Measurements from ENCODE around the gene RHBDF2.

RHBDF2 gene

DNA sequence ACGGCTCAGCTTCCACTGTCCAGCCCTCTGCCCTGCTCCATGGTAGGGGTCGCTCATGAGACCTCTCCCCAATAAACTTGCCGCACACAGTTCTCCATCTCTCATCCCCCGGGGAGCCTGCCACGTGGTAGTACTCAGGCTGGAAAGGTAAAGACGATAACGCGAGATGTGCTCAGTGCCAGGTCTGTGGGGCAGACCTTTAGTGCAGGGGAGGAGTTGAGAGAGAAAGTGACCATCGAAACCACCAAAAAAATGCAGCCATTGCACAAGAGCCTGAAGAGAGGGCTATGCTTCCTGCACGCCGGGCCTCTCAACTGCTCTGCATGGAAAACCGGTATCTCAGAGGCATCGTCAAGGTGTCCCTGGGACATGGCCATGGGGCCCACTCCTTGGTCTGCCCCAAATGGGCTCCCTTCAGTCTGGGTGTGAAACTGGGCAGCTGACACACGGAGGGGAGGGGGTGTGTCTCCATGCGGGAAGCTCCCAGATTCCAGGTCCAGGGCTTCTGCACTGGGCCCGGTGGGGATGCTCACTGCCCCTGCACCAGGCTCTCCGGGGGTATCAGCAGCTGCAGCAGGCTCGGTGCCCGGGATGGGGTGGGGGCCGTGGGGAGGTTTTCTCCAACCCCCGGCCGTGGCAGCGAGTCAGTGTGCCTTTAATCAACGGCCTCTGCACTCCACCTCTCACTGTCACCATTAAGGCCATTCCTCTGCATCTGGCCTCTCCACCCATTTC lies 38.5 kb downstream of the RHBDF2 start:
- H3K27ac ChIP-seq (ENCODE audit: insufficient read depth in 1 of 2, low read depth in 1 of 2, low read length in 2 of 2, poor library complexity in 1 of 2, severe bottlenecking in 2 of 2) = no peak overlapping the region
- H3K27me3 ChIP-seq (replicated peaks in 2 of 5; ENCODE audit: control insufficient read depth in 4 of 5, insufficient read depth in 5 of 5, low read length in 4 of 5) = no peaks in the 10 kb centered on the region
- CTCF ChIA-PET = interaction anchor here (0.8 to 35.3 kb wide), 7 partner anchors 12 to 161 kb away, joined by 3 to 787 read pairs (median 4); partner anchors contain the start of gene RHBDF2
- no peaks in the 10 kb centered on the region for H3K9me3 ChIP-seq (ENCODE audit: control extremely low read depth in 1 of 5, control insufficient read depth in 4 of 5, insufficient read depth in 2 of 5, low read depth in 1 of 5, low read length in 4 of 5)
- peaks cover 0 to 4% (median 1%) of the 10 kb centered on the region in 4 experiments for H3K4me1 ChIP-seq (ENCODE audit: control extremely low read depth in 1 of 4, control insufficient read depth in 4 of 4, insufficient read depth in 4 of 4, low read length in 3 of 4)
- DNase-seq = no peak
- POLR2A ChIA-PET = interaction anchor here (0.6 kb wide), 2 partner anchors 114 to 139 kb away, joined by 4 read pairs; no protein-coding TSS in a partner anchor
- no peaks in the 10 kb centered on the region for H3K36me3 ChIP-seq (ENCODE audit: control insufficient read depth in 4 of 4, insufficient read depth in 4 of 4, low read length in 3 of 4)
- WGBS (ENCODE audit: insufficient coverage) = 96% methylated on average over 17 of the region's 24 CpGs
- no peak overlapping the region for H3K4me3 ChIP-seq (ENCODE audit: control insufficient read depth in 1 of 7, extremely low read depth in 1 of 7, insufficient read depth in 4 of 7, low read depth in 2 of 7, low read length in 6 of 7)

DNA sequence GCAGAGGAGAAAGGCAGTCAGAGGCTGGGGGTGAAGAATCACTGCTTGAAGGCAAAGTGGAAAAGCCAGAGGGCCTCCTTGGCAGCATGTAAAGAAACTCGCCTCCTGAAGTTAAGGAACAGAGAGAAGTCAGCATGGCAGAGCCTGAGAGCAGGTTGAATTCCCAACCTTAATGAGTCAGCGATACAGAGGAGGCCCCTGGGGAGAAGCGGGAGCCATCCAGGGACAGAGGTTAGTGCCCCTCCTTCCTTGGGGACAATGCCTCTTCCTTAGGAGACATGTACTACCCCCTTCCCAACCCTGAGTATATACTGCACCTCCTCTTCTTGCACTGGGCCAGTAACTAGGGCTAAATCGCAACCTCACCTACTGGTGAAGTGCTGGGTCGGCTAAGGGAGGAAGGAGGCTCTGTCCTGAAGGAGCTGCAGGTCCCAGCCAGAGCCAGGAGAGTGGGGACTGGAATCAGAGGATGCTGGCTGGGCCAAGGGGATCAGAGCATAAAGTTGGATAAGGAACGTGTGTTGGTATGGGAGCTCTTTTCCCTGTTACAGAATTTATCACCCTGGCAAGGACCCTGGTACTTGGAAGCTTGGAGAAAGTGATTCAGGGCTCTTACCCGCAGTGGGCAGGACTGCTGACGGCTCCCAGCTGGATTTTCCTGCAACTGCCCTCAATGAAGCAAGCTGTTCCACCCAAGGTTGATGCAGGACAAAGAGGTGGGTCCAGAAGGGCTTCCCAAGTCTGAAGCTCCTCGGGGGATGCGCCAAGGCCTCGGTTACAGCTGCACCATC lies 39.3 kb downstream of the RHBDF2 start:
- H3K9me3 ChIP-seq (ENCODE audit: control extremely low read depth in 1 of 5, control insufficient read depth in 4 of 5, insufficient read depth in 2 of 5, low read depth in 1 of 5, low read length in 4 of 5) = no peaks in the 10 kb centered on the region
- no peak overlapping the region for H3K27ac ChIP-seq (ENCODE audit: insufficient read depth in 1 of 2, low read depth in 1 of 2, low read length in 2 of 2, poor library complexity in 1 of 2, severe bottlenecking in 2 of 2)
- no peaks in the 10 kb centered on the region for H3K36me3 ChIP-seq (ENCODE audit: control insufficient read depth in 4 of 4, insufficient read depth in 4 of 4, low read length in 3 of 4)
- no peak for DNase-seq
- CTCF ChIA-PET = interaction anchor here (0.8 to 35.3 kb wide), 5 partner anchors 13 to 54 kb away, joined by 3 to 787 read pairs (median 4); partner anchors contain the start of gene RHBDF2
- 98% methylated on average over 8 of the region's 11 CpGs for whole genome bisulfite sequencing (ENCODE audit: insufficient coverage)
- no peak overlapping the region for H3K4me3 ChIP-seq (ENCODE audit: control insufficient read depth in 1 of 7, extremely low read depth in 1 of 7, insufficient read depth in 4 of 7, low read depth in 2 of 7, low read length in 6 of 7)
- H3K4me1 ChIP-seq (ENCODE audit: control extremely low read depth in 1 of 4, control insufficient read depth in 4 of 4, insufficient read depth in 4 of 4, low read length in 3 of 4) = peaks cover 0 to 4% (median 1%) of the 10 kb centered on the region in 4 experiments
- POLR2A ChIA-PET = interaction anchor here (0.6 kb wide), 2 partner anchors 113 to 138 kb away, joined by 4 read pairs; no protein-coding TSS in a partner anchor
- no peaks in the 10 kb centered on the region for H3K27me3 ChIP-seq (replicated peaks in 2 of 5; ENCODE audit: control insufficient read depth in 4 of 5, insufficient read depth in 5 of 5, low read length in 4 of 5)

DNA sequence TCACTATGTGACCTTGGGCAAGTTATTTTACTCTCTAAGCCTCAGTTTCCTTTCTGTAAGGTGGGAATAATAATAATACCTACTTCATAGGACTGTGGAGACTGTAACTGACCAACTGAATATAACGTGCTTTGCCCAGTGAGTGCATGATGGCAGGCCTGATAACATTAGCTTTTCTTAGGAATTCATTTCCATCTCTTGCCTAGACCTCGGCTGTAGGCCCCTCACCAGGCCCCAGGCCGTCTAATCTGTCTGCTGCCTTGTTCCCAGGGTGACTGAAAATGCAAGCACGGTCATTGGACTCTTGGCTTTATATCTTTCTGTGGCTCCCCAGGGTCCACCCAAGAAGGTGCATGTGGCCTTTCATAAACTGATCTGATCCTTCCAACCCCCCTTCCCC lies 41.5 kb downstream of the RHBDF2 start:
- CTCF ChIA-PET = interaction anchor here (0.9 to 35.3 kb wide), 14 partner anchors 8 to 90 kb away, joined by 3 to 787 read pairs (median 9); partner anchors contain the start of genes AANAT and RHBDF2
- Histone ChIP-seq H3K27me3 (replicated peaks in 2 of 5; ENCODE audit: control insufficient read depth in 4 of 5, insufficient read depth in 5 of 5, low read length in 4 of 5) (no peaks in the 10 kb centered on the region), H3K36me3 (ENCODE audit: control insufficient read depth in 4 of 4, insufficient read depth in 4 of 4, low read length in 3 of 4) (no peaks in the 10 kb centered on the region), H3K27ac (ENCODE audit: insufficient read depth in 1 of 2, low read depth in 1 of 2, low read length in 2 of 2, poor library complexity in 1 of 2, severe bottlenecking in 2 of 2) (no peak overlapping the region), H3K4me3 (ENCODE audit: control insufficient read depth in 1 of 7, extremely low read depth in 1 of 7, insufficient read depth in 4 of 7, low read depth in 2 of 7, low read length in 6 of 7) (no peak overlapping the region), H3K9me3 (ENCODE audit: control extremely low read depth in 1 of 5, control insufficient read depth in 4 of 5, insufficient read depth in 2 of 5, low read depth in 1 of 5, low read length in 4 of 5) (no peaks in the 10 kb centered on the region), H3K4me1 (ENCODE audit: control extremely low read depth in 1 of 4, control insufficient read depth in 4 of 4, insufficient read depth in 4 of 4, low read length in 3 of 4) (no peaks in the 10 kb centered on the region)
- POLR2A ChIA-PET = no interaction called here
- no peak for DNase-seq
- 97% methylated on average over 4 of the region's 4 CpGs for WGBS (ENCODE audit: insufficient coverage)

DNA sequence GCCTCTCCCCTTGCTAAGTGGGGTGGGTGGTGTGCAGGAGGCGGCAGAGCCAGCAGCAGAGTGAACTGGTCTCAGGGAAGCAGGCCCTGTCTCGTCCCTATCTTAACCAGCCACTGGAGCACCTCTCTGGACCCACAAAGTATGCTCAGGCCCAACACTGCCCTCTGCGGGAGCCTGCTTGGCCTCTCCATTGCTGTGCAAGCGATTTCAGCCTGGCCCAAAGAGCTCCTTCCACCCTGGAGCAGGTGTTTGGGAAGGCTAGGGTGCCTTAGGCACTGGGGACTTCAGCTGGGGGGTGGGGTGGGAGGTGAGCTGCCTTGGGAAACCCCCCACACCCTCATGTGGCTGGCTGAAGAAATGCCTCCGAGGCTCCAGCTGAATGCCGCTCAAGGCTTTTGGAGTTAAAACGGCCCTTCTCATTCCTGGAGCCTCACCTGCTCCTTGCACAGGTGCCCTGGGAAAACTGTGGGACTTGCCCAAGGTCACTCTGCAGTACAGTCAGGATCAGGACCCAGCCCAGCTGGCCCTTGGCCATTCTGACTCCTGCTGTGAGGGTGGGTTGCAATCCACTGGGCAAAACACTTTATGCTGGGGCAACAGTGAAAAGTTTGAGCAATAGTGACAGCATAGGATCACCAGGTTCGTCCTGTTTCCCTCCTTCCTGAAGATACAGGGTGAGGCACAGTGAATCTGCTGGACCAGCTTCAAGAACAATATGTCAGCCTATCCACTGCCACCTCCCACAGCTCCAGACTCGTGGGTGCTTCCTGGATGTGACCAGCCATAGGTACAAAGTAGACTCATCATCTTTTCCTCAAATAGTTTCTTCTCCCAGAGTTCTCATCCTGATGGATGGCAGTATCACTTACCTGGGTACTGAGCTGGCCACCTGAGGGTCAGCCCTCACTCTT lies 42.4 kb downstream of the RHBDF2 start:
- DNase-seq = peak; percentile 46 to 66 (median 62)
- Histone ChIP-seq H3K27ac (ENCODE audit: insufficient read depth in 1 of 2, low read depth in 1 of 2, low read length in 2 of 2, poor library complexity in 1 of 2, severe bottlenecking in 2 of 2) (no peak overlapping the region), H3K9me3 (ENCODE audit: control extremely low read depth in 1 of 5, control insufficient read depth in 4 of 5, insufficient read depth in 2 of 5, low read depth in 1 of 5, low read length in 4 of 5) (no peaks in the 10 kb centered on the region), H3K4me3 (ENCODE audit: control insufficient read depth in 1 of 7, extremely low read depth in 1 of 7, insufficient read depth in 4 of 7, low read depth in 2 of 7, low read length in 6 of 7) (no peak overlapping the region), H3K4me1 (ENCODE audit: control extremely low read depth in 1 of 4, control insufficient read depth in 4 of 4, insufficient read depth in 4 of 4, low read length in 3 of 4) (no peaks in the 10 kb centered on the region), H3K27me3 (replicated peaks in 2 of 5; ENCODE audit: control insufficient read depth in 4 of 5, insufficient read depth in 5 of 5, low read length in 4 of 5) (no peaks in the 10 kb centered on the region), H3K36me3 (ENCODE audit: control insufficient read depth in 4 of 4, insufficient read depth in 4 of 4, low read length in 3 of 4) (no peaks in the 10 kb centered on the region)
- POLR2A ChIA-PET = no interaction called here
- 76% methylated on average over 7 of the region's 9 CpGs for WGBS (ENCODE audit: insufficient coverage)
- CTCF ChIA-PET = interaction anchor here (0.7 to 35.3 kb wide), 24 partner anchors 8 to 139 kb away, joined by 3 to 787 read pairs (median 4); partner anchors contain the start of genes AANAT and RHBDF2

DNA sequence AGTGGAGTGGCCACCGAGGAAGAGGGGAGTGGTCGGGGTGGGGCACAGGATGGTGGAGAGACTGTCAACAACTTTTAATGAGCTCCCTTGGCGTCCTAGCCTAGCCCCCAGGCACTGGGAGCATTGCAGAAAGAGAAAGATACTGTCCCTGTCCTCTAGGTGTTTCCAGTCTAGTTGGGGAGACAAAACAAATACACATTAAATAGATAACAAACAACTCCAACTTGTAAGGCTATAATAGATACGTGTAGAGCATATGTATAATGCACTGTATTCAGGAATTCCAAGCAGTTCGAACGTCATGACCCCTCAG lies 47.8 kb downstream of the RHBDF2 start:
- no peaks in the 10 kb centered on the region for H3K9me3 ChIP-seq (ENCODE audit: control extremely low read depth in 1 of 5, control insufficient read depth in 4 of 5, insufficient read depth in 2 of 5, low read depth in 1 of 5, low read length in 4 of 5)
- WGBS (ENCODE audit: insufficient coverage) = 56% methylated on average over 5 of the region's 6 CpGs
- no peaks in the 10 kb centered on the region for H3K36me3 ChIP-seq (ENCODE audit: control insufficient read depth in 4 of 4, insufficient read depth in 4 of 4, low read length in 3 of 4)
- CTCF ChIA-PET = interaction anchor here (0.8 to 35.3 kb wide), 11 partner anchors 14 to 88 kb away, joined by 3 to 787 read pairs (median 3); partner anchors contain the start of genes AANAT and RHBDF2
- peaks cover 0 to 18% (median 14%) of the 10 kb centered on the region in 4 experiments for H3K4me1 ChIP-seq (ENCODE audit: control extremely low read depth in 1 of 4, control insufficient read depth in 4 of 4, insufficient read depth in 4 of 4, low read length in 3 of 4)
- DNase-seq = no peak
- H3K27me3 ChIP-seq (replicated peaks in 2 of 5; ENCODE audit: control insufficient read depth in 4 of 5, insufficient read depth in 5 of 5, low read length in 4 of 5) = no peaks in the 10 kb centered on the region
- POLR2A ChIA-PET = interaction anchor here (1.0 kb wide), 1 partner anchor 11 kb away, joined by 4 read pairs; no protein-coding TSS in a partner anchor
- H3K4me3 ChIP-seq (ENCODE audit: control insufficient read depth in 1 of 7, extremely low read depth in 1 of 7, insufficient read depth in 4 of 7, low read depth in 2 of 7, low read length in 6 of 7) = peak overlapping the region in 3 of 7 experiments; percentile 23 to 91 (median 90)
- no peak overlapping the region for H3K27ac ChIP-seq (ENCODE audit: insufficient read depth in 1 of 2, low read depth in 1 of 2, low read length in 2 of 2, poor library complexity in 1 of 2, severe bottlenecking in 2 of 2)

DNA sequence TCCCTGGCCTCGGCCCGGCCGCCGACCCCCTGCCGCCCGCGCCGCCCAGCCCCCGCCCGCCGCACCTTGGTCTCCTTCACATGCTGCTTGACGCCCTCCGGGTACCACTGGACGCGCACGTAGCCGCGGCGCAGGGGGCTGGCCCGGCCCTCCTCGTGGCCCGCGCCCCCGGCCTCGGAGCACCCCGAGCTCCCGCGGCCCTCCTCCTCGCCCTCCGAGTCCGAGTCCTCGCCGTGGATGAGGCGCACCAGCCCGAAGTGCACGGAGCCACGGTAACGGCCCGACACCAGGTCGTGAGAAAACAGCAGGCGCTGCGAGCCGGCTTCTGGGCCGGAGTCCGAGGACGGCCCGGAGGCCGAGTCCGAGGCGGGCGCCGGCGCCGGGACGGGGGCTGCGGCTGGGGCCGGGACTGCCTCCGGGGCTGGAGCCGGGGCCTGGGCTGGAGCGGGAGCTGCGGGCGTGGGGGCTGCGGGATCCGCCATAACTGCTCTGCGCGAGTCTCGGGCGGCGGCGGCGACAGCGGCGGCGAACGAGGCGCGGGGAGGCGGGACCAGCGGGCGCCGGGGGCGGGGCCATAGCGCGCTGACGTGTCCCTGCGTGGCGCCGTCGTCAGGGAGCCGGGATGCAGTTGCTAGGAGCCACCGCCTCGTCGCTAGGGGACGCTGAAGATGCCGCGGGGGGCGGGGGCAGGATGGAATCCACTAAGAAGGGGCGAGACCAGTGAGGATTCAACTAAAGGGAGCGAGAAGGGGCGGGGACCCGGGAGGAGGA lies 48.4 kb downstream of the RHBDF2 start, which contains the start of gene UBE2O:
UBE2O (minus strand) TSS at position 493 of the 771 bp plus-strand sequence; CDS start at position 482, 11 bp downstream.
- peak within 1 kb of the TSS; percentile 69 to 91 (median 82) for H3K4me3 ChIP-seq (ENCODE audit: control insufficient read depth in 1 of 7, extremely low read depth in 1 of 7, insufficient read depth in 4 of 7, low read depth in 2 of 7, low read length in 6 of 7)
- peaks cover 0 to 18% (median 14%) of the 10 kb centered on the region in 4 experiments for H3K4me1 ChIP-seq (ENCODE audit: control extremely low read depth in 1 of 4, control insufficient read depth in 4 of 4, insufficient read depth in 4 of 4, low read length in 3 of 4)
- no peaks in the 10 kb centered on the region for H3K9me3 ChIP-seq (ENCODE audit: control extremely low read depth in 1 of 5, control insufficient read depth in 4 of 5, insufficient read depth in 2 of 5, low read depth in 1 of 5, low read length in 4 of 5)
- ChIA-PET CTCF (interaction anchor here (0.8 to 35.3 kb wide), 12 partner anchors 14 to 87 kb away, joined by 3 to 787 read pairs (median 4); partner anchors contain the start of genes AANAT and RHBDF2), POLR2A (interaction anchor here (1.0 kb wide), 2 partner anchors 10 to 17 kb away, joined by 3 to 4 read pairs; no protein-coding TSS in a partner anchor)
- under 1% methylated on average over 92 of the region's 101 CpGs for WGBS (ENCODE audit: insufficient coverage)
- DNase-seq = peak; percentile 92 to 94 (median 94)
- peak within 1 kb of the TSS in 1 of 2 experiments; percentile 66 for H3K27ac ChIP-seq (ENCODE audit: insufficient read depth in 1 of 2, low read depth in 1 of 2, low read length in 2 of 2, poor library complexity in 1 of 2, severe bottlenecking in 2 of 2)
- no peaks in the 10 kb centered on the region for H3K27me3 ChIP-seq (replicated peaks in 2 of 5; ENCODE audit: control insufficient read depth in 4 of 5, insufficient read depth in 5 of 5, low read length in 4 of 5)
- H3K36me3 ChIP-seq (ENCODE audit: control insufficient read depth in 4 of 4, insufficient read depth in 4 of 4, low read length in 3 of 4) = no peaks in the 10 kb centered on the region
